Astrocyte of the cerebellum (primary cell): ENCODE measurements around the gene TFDP1.

Experiments used
- DNase-seq: peaks from one replicate; pipeline ENCODE4 v3.0.0-alpha.2; 2011; ENCODE audit warnings: low read depth
- H3K4me3 ChIP-seq: 2 replicates; pipeline ENCODE4 v1.5.1; 2011; ENCODE audit warnings: mild to moderate bottlenecking, low read depth, low read length, moderate library complexity
- CTCF ChIP-seq: IDR thresholded peaks from 2 replicates; pipeline ENCODE4 v1.5.1; 2012; ENCODE audit warnings: low read length, low read depth, moderate library complexity, mild to moderate bottlenecking; ENCODE audit errors: missing control alignments
- in situ Hi-C: cut with HindIII; loops from 2 replicates; pipeline ENCODE4 v1.10.0; 2017; ENCODE audit warnings: low sequenced_read_pairs

TFDP1 gene

DNA sequence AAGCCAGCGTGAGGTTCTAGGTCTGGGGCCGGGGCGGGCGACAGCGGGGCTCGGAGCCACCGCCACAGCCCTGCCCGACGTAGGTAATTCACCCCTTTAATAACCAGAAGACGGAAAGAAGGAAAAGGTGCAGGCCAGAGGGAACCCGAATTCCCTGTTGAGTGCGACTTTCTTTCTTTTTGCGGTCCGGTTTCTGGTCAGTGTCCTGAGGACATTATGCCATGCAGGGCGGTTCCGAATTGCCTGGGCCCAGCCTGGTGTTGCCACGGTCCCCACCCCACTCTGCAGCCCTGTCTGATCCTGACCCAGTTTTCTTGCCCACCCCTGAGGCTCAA is 18.4 kb upstream of the TFDP1 start:
- H3K4me3 ChIP-seq = no peak overlapping the region
- DNase-seq = no peak
- in situ Hi-C loops = no loop called here
- no peak for TF ChIP-seq CTCF

DNA sequence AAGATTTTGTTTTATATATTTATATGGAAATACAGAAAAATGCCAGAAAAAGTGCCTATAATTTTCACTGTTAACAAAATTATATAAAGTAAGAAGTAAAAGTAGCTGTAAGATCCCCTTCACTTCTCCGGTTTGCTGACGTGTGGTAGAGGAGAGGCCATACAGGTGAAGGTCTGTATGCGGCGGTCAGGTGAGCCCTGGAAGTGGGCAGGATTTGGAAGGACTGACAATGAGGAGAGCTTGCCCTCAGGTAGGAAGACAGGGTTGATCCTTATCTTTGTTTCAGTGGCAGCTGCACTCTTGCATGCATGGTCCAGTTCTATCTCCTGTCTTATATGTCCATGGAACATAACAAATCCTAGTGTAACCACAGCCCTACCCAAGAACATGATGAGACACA is 16.9 kb upstream of the TFDP1 start:
- H3K4me3 ChIP-seq = no peak overlapping the region
- no peak for DNase-seq
- in situ Hi-C loops = no loop called here
- TF ChIP-seq CTCF = no peak

DNA sequence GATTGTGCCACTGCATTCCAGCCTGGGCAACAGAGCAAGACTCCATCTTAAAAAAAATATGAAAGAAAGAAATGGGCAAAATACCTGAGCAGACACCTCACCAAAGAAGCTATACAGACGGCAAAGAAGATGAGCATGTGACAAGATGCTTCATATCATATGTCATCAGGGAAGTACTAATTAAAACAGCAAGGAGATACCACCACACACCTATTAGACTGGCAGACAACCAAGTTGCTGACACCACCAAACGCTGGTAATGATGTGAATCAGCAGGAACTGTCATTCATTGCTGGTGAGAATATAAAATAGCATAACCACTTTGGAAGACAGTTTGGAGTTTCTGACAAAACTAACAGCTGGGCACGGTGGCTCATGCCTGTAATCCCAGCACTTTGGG is 11.5 kb upstream of the TFDP1 start:
- no peak overlapping the region for H3K4me3 ChIP-seq
- in situ Hi-C loops = no loop called here
- TF ChIP-seq CTCF = no peak
- no peak for DNase-seq

GRCh38 chr13:113576597-113576996 is 8.0 kb upstream of the TFDP1 start:
- H3K4me3 ChIP-seq = no peak overlapping the region
- TF ChIP-seq CTCF = no peak
- in situ Hi-C loops = no loop called here
- DNase-seq = no peak

- in situ Hi-C loops = no loop called here
- H3K4me3 ChIP-seq = no peak overlapping the region
- no peak for DNase-seq
- TF ChIP-seq CTCF = no peak
Observed at GRCh38 chr13:113577881-113578435, 6.6 kb upstream of the TFDP1 start.

- in situ Hi-C loops = no loop called here
- H3K4me3 ChIP-seq = no peak overlapping the region
- DNase-seq = no peak
- TF ChIP-seq CTCF = no peak
Observed at GRCh38 chr13:113579686-113580085, 4.9 kb upstream of the TFDP1 start.

- no peak for DNase-seq
- H3K4me3 ChIP-seq = no peak overlapping the region
- in situ Hi-C loops = no loop called here
- no peak for TF ChIP-seq CTCF
Observed at GRCh38 chr13:113581871-113582270, 2.7 kb upstream of the TFDP1 start.
